Left ventricle myocardium inferior (tissue), 1 donor: ENCODE results near the gene DCHS2. TPM values are rescaled to one million over a fixed set of nuclear protein-coding genes. Genes with fewer than 3 reads are reported as not detected.

ENCODE experiments used
- DNase-seq: peaks from one replicate; pipeline ENCODE4 v3.0.0-alpha.2; 2020
- H3K27ac ChIP-seq: fragments of 200-600 bp; replicated peaks from 2 replicates; pipeline ENCODE4 v1.8.0; 2021
- H3K27me3 ChIP-seq: fragments of 200-600 bp; 2 replicates; pipeline ENCODE4 v1.8.0; 2021; ENCODE audit warnings: low read depth
- H3K36me3 ChIP-seq: fragments of 200-600 bp; 2 replicates; pipeline ENCODE4 v1.8.0; 2021
- H3K4me1 ChIP-seq: fragments of 200-600 bp; 2 replicates; pipeline ENCODE4 v1.8.0; 2021
- H3K4me3 ChIP-seq: fragments of 200-600 bp; 2 replicates; pipeline ENCODE4 v1.8.0; 2021; ENCODE audit warnings: mild to moderate bottlenecking, moderate library complexity
- H3K9me3 ChIP-seq: fragments of 200-600 bp; replicated peaks from 2 replicates; pipeline ENCODE4 v1.8.0; 2021
- intact Hi-C: fragments of 100-400 bp; cut with micrococcal nuclease; formaldehyde crosslinking; loops from one replicate; pipeline ENCODE4 v1.11.0; 2022
- total RNA-seq: library from RNA; stranded (reverse); fragmentation: NEBNext Ultra II Directional; extraction: Animal tissue kit (Norgen Biotek cat#: 25700); gene quantifications from one replicate; pipeline ENCODE4 v1.2.1, GENCODE V29; 2021
- TF ChIP-seq, protein P1 (sequence below): fragments of 200-600 bp; IDR thresholded peaks from 2 replicates; pipeline ENCODE4 v1.8.0; 2021; ENCODE audit warnings: antibody characterized with exemption, mild to moderate bottlenecking, borderline replicate concordance
- donor health status: DM: no; HTN: yes; CAD: no; lungs with severe emphysema.

The DCHS2 gene
- total RNA-seq, 1 donor from 2014 or later, result not detected

DNA sequence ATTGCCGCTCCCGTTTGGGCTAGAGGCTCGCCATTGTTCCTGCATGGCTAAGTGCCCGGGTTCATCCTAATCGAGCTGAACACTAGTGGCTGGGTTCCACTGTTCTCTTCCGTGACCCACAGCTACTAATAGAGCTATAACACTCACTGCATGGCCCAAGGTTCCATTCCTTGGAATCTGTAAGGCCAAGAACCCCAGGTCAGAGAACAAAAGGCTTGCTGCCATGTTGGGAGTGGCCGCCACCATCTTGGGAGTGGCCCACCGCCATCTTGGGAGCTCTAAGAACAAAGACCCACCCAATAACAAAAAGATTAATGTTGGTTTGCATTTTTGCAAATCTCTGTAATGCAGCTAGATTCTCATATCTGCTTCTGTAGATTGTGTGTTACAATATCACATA is 299.0 kb downstream of the DCHS2 start:
- Histone ChIP-seq H3K27me3 (no peaks in the 10 kb centered on the region), H3K36me3 (no peaks in the 10 kb centered on the region), H3K9me3 (peaks cover 21% of the 10 kb centered on the region), H3K27ac (no peak overlapping the region), H3K4me3 (no peak overlapping the region), H3K4me1 (no peaks in the 10 kb centered on the region)
- intact Hi-C loops, result no loop called here
- DNase-seq, result no peak
- TF ChIP-seq, protein P1, sequence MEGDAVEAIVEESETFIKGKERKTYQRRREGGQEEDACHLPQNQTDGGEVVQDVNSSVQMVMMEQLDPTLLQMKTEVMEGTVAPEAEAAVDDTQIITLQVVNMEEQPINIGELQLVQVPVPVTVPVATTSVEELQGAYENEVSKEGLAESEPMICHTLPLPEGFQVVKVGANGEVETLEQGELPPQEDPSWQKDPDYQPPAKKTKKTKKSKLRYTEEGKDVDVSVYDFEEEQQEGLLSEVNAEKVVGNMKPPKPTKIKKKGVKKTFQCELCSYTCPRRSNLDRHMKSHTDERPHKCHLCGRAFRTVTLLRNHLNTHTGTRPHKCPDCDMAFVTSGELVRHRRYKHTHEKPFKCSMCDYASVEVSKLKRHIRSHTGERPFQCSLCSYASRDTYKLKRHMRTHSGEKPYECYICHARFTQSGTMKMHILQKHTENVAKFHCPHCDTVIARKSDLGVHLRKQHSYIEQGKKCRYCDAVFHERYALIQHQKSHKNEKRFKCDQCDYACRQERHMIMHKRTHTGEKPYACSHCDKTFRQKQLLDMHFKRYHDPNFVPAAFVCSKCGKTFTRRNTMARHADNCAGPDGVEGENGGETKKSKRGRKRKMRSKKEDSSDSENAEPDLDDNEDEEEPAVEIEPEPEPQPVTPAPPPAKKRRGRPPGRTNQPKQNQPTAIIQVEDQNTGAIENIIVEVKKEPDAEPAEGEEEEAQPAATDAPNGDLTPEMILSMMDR, result no peak

DNA sequence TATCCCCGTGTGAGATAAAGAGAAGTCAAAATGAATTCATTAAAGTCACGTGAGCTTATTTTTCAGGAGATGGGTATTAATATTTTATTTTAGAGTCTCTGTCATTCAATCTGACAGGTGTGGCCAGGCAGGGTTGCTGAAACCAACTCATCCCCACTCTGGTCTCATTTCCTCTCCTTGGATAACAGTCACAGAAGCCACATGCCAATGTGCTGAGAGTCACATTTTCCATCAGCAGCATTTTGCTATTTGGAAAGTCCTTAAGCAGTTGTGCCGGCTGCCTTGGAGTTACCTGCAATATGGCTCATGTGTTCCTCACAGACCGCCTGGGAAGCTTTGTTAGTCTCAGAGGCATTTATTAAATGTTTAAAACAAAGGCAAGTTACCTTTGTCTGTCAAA is 302.3 kb downstream of the DCHS2 start:
- H3K4me1 ChIP-seq, result no peaks in the 10 kb centered on the region
- TF ChIP-seq, protein P1, result no peak
- H3K27me3 ChIP-seq, result no peaks in the 10 kb centered on the region
- H3K4me3 ChIP-seq, result no peak overlapping the region
- no peaks in the 10 kb centered on the region for H3K36me3 ChIP-seq
- H3K9me3 ChIP-seq, result no peaks in the 10 kb centered on the region
- intact Hi-C loops, result no loop called here
- H3K27ac ChIP-seq, result no peak overlapping the region
- DNase-seq, result no peak

DNA sequence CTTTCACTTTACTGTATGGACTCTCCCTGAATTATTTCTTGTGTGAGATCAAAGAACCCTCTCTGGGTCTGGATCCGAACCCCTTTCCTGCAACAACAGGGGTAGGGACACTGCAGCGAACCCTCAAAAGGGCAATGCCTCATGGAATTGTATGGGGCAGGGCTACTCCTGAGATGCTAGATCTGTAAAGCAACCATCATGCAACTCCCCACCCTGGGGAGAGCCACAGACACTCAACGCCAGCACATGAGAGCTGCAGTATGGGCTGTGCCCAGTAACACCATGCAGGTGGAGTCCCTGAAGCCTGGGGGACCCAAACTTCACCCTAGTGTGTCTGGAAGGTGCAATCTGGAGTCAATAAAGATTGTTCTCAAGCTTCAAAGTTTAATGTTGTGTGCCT is 304.7 kb downstream of the DCHS2 start:
- Histone ChIP-seq H3K36me3 (no peaks in the 10 kb centered on the region), H3K27ac (no peak overlapping the region), H3K9me3 (no peaks in the 10 kb centered on the region), H3K4me3 (no peak overlapping the region), H3K27me3 (no peaks in the 10 kb centered on the region), H3K4me1 (no peaks in the 10 kb centered on the region)
- intact Hi-C loops, result no loop called here
- TF ChIP-seq, protein P1, result no peak
- no peak for DNase-seq

DNA sequence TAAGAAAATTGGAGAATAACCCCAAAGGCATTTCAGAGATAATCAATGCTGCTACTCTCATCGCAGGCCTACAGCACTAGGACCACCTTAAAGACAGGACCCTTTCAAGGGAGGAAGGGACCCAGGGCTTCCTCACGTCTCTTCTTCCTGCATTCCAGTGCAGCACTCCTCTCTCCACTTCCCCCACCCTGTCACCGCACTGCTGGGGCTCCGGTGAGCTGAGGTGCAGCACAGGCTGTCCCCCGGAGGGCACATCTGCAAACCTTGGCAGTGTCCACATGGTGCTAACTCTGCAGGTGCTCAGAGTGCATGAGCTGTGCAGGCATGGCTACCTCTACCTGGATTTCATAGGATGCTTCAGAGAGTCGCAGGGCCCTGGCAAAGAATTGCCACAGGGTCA is 305.6 kb downstream of the DCHS2 start:
- Histone ChIP-seq H3K4me3 (no peak overlapping the region), H3K27me3 (no peaks in the 10 kb centered on the region), H3K9me3 (no peaks in the 10 kb centered on the region), H3K36me3 (no peaks in the 10 kb centered on the region), H3K27ac (no peak overlapping the region), H3K4me1 (no peaks in the 10 kb centered on the region)
- DNase-seq, result no peak
- TF ChIP-seq, protein P1, result no peak
- intact Hi-C loops, result no loop called here

DNA sequence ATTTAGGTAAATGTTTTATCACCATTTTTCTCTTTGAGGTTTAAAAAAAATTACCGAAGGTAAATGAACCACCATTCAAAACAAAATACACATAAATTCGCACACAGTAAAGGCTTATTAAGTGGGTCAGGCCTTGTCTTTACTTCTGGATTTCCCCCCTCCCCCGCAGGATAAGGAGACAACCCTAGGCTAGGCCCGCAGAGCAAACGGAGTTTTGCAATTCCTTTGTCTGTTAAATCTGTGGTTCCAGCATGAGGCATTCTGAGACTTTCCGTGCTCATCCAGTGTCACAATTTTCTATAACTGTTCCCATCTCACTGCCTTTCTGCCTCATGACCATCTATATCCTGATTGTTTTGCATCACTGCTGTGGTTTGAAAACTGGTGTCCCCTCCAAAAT is 307.4 kb downstream of the DCHS2 start:
- intact Hi-C loops, result no loop called here
- H3K4me1 ChIP-seq, result no peaks in the 10 kb centered on the region
- no peaks in the 10 kb centered on the region for H3K36me3 ChIP-seq
- no peaks in the 10 kb centered on the region for H3K9me3 ChIP-seq
- no peak for DNase-seq
- no peak overlapping the region for H3K4me3 ChIP-seq
- H3K27ac ChIP-seq, result no peak overlapping the region
- no peaks in the 10 kb centered on the region for H3K27me3 ChIP-seq
- TF ChIP-seq, protein P1, result no peak

DNA sequence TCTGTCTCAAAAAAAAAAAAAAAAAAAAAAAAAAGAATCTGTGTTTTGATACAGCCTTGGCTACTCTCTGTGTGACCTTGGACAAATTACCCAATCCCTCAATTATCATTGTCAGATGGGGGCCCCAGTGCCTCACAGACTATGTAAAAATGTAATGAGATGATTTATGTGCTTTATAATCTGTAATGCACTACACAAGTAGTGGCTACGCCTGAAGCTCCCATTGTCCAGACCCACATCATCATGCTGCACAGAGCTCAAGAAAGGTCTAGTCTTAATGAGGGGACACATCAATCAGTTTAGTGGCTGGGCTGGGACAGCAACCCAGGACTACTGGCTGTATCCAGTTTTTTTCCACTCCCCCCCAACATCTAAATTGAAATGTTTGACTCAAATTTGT is 308.3 kb downstream of the DCHS2 start:
- TF ChIP-seq, protein P1, result no peak
- Histone ChIP-seq H3K9me3 (no peaks in the 10 kb centered on the region), H3K36me3 (no peaks in the 10 kb centered on the region), H3K4me1 (no peaks in the 10 kb centered on the region), H3K27me3 (no peaks in the 10 kb centered on the region), H3K27ac (no peak overlapping the region), H3K4me3 (no peak overlapping the region)
- no peak for DNase-seq
- intact Hi-C loops, result no loop called here
